Mesothelial cell of epicardium (in vitro differentiated cells): Measurements from ENCODE around the gene TSC22D3. TPM values are rescaled to one million over a fixed set of nuclear protein-coding genes. Genes with fewer than 3 reads are reported as not detected.

Experiments used
- DNase-seq, 2 experiments: peaks; one replicate each; pipeline ENCODE4 v3.0.0; 2021; ENCODE audit warnings: low spot score in 2 of 2; ENCODE audit not compliant: unreplicated experiment in 2 of 2
- H3K27ac Mint-ChIP-seq: 2 replicates; pipeline ENCODE4 v1.8.0; 2021; ENCODE audit warnings: mixed read lengths
- H3K27me3 Mint-ChIP-seq: 2 replicates; pipeline ENCODE4 v1.8.0; 2021; ENCODE audit warnings: low read depth, mixed read lengths
- H3K36me3 Mint-ChIP-seq: 2 replicates; pipeline ENCODE4 v1.8.0; 2021; ENCODE audit warnings: mixed read lengths
- H3K4me1 Mint-ChIP-seq: 2 replicates; pipeline ENCODE4 v1.8.0; 2021; ENCODE audit warnings: mixed read lengths
- H3K4me3 Mint-ChIP-seq: 2 replicates; pipeline ENCODE4 v1.8.0; 2021; ENCODE audit warnings: mild to moderate bottlenecking, moderate library complexity, mixed read lengths
- H3K9me3 Mint-ChIP-seq: 2 replicates; pipeline ENCODE4 v1.8.0; 2021; ENCODE audit warnings: mixed read lengths
- CTCF ChIP-seq: fragments of 200-600 bp; sonication (generic); IDR thresholded peaks from one replicate; pipeline ENCODE4 v1.5.0; 2021; ENCODE audit warnings: antibody characterized with exemption; ENCODE audit not compliant: unreplicated experiment
- total RNA-seq: library from RNA; stranded (reverse); gene quantifications from 3 replicates; pipeline ENCODE4 v1.2.1, GENCODE V29; 2021

Gene TSC22D3
- total RNA-seq, 1 donor from 2014 or later, result 34.4 TPM

- Mint-ChIP-seq H3K4me1 (peaks cover 10% of the 10 kb centered on the region), H3K36me3 (no peaks in the 10 kb centered on the region), H3K9me3 (no peaks in the 10 kb centered on the region), H3K27ac (no peak overlapping the region), H3K4me3 (peak overlapping the region; percentile 49), H3K27me3 (peaks cover 59% of the 10 kb centered on the region)
- DNase-seq, result no peak
- TF ChIP-seq CTCF, result no peak
These were observed 420 bp downstream of the TSC22D3 start for GRCh38 chrX:107775000-107775733.

GRCh38 chrX:107773906-107774435, 1.6 kb downstream of the TSC22D3 start:
- Mint-ChIP-seq H3K4me1 (peaks cover 10% of the 10 kb centered on the region), H3K36me3 (no peaks in the 10 kb centered on the region), H3K27me3 (peaks cover 59% of the 10 kb centered on the region), H3K9me3 (no peaks in the 10 kb centered on the region), H3K4me3 (no peak overlapping the region), H3K27ac (no peak overlapping the region)
- TF ChIP-seq CTCF, result no peak
- DNase-seq, result no peak

DNA sequence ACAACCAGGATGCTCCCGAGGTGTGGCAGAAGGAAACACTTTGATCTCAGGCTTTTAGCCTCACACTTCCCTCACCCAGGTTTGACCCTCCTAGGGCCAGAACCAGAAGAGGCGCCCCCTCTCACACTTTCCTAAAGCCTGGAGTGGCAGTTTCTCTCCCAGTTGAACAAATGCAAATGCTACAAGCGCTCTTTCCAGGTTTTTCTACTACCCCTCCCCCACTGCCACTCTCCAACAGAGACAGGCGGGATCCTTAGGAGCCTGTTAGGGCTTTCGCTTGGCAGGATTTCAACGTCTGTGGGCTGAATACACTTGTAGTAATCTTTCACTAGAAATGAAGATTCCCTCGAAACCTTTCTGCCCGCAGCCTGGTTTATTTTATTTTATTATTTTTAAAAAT, 2.4 kb downstream of the TSC22D3 start:
- Mint-ChIP-seq H3K4me1 (peaks cover 10% of the 10 kb centered on the region), H3K27me3 (peaks cover 61% of the 10 kb centered on the region), H3K4me3 (no peak overlapping the region), H3K27ac (no peak overlapping the region), H3K36me3 (no peaks in the 10 kb centered on the region), H3K9me3 (peaks cover 4% of the 10 kb centered on the region)
- no peak for DNase-seq
- TF ChIP-seq CTCF, result no peak

GRCh38 chrX:107769581-107770317, 5.8 kb downstream of the TSC22D3 start:
- H3K27ac Mint-ChIP-seq, result no peak overlapping the region
- peaks cover 4% of the 10 kb centered on the region for H3K9me3 Mint-ChIP-seq
- H3K4me1 Mint-ChIP-seq, result no peaks in the 10 kb centered on the region
- H3K4me3 Mint-ChIP-seq, result no peak overlapping the region
- DNase-seq, result no peak
- TF ChIP-seq CTCF, result no peak
- no peaks in the 10 kb centered on the region for H3K36me3 Mint-ChIP-seq
- peaks cover 40% of the 10 kb centered on the region for H3K27me3 Mint-ChIP-seq

GRCh38 chrX:107768051-107768450, 7.5 kb downstream of the TSC22D3 start:
- DNase-seq, result no peak
- Mint-ChIP-seq H3K27ac (no peak overlapping the region), H3K9me3 (peaks cover 4% of the 10 kb centered on the region), H3K27me3 (peaks cover 24% of the 10 kb centered on the region), H3K4me1 (no peaks in the 10 kb centered on the region), H3K4me3 (no peak overlapping the region), H3K36me3 (no peaks in the 10 kb centered on the region)
- no peak for TF ChIP-seq CTCF
